ENCODE results near the gene FZD1.
"Not testable (repeated sequence)": the region's sequence is repeated elsewhere in the genome, so short reads cannot be mapped to it uniquely, and the experiment has no call there.

FZD1 gene

DNA sequence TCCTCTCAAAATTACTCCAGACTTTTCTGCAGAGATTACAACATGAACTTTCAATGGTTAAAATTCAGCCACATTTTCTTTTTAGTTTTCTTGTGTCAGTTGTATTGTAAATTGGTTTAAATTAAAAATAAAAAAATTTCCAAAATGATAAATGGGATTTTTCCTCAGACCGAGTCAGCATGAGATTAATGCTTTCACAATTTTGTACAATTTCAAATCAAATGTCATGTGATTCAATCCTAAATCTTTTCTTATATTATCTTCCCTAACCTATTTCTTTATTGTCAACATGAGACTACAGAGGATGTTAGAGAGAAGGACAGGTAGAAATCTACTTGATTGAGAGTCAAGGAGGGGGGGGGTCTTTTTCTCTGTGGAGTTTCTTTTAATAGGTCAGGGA is 33.7 kb downstream of the FZD1 start:
- DNase-seq, result no peak

DNA sequence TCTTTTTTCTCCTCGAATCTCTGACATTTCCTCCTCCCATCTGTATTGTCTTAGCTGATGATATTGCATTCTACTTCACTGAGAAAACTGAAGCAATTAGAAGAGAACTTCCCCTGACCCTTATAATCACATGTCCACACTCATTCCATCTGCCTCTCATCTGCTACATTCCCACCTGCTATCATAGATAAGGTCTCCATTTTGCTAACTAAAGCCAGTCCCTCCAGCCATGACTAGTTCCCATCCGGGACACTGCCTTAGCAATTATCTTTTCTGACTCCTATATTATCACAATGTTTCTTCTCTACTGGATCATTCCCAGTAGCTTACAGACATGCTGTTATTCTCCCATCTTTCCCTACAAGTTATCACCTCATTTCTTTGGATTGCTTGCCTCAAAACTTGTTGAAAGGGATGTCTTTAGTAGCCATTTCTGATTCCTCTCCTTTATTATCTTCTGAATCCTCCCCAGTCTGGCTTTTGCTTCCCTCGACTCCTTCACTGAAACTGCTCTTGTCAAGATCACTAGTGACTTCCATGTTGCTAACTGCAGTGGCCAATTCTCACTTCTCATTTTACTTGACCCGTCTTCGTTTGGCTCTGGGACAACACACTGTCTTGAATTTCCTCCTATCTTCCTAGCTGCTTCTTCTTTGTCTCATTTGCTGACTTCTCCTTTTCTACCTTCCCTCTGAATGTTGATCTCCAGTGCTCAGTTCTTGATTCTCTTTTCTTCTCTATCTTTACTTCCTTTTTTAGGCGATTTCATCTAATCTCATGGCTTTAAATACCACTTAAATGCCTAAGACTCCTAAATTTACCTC is 35.9 kb downstream of the FZD1 start:
- no peak for DNase-seq

DNA sequence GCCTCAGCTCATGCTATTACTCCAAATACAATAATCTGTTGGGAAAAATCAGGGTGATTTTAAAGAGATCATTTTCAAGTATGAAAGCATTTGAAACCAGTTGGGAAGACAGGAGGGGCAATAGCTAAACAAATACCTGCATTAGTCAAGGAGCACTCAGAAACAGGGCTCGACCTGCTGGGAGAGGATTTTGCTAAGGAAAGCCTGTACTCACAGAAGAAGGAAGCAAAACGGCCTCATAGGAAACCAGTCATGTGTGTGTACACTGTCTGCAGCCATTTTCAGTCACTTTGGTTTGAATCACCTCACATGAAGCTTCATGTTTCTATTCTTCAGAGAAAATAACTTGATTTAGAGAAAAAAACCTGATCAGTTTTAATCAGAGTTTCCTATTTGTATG is 38.6 kb downstream of the FZD1 start:
- DNase-seq, result no peak

GRCh38 chr7:91306266-91306665 is 42.0 kb downstream of the FZD1 start:
- DNase-seq, result no peak

DNA sequence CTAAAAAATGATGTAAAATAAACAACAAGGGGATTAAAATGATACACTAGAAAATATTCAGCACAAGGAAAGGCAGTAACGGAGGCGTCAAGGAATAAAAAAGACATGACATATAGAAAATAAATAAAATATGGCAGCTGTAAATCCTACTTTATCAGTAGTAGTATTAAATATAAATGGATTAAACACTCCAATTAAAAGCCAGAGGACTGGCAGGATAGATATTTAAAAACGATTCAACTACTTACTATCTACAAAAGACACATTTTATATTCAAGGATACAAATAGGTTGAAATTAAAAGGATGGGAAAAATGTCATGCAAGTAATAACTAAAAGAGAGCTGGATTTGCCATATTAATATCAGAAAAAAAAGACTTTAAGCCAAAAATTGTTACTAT is 43.2 kb downstream of the FZD1 start:
- no peak for DNase-seq

- not testable (repeated sequence) for DNase-seq
These were observed 44.0 kb downstream of the FZD1 start for GRCh38 chr7:91308191-91308590.

- peak; percentile 19 for DNase-seq
These were observed 46.7 kb downstream of the FZD1 start for GRCh38 chr7:91310830-91311460.

- no peak for DNase-seq
These were observed 47.6 kb downstream of the FZD1 start for GRCh38 chr7:91311839-91312238.

GRCh38 chr7:91313113-91313512 is 48.9 kb downstream of the FZD1 start:
- no peak for DNase-seq

DNA sequence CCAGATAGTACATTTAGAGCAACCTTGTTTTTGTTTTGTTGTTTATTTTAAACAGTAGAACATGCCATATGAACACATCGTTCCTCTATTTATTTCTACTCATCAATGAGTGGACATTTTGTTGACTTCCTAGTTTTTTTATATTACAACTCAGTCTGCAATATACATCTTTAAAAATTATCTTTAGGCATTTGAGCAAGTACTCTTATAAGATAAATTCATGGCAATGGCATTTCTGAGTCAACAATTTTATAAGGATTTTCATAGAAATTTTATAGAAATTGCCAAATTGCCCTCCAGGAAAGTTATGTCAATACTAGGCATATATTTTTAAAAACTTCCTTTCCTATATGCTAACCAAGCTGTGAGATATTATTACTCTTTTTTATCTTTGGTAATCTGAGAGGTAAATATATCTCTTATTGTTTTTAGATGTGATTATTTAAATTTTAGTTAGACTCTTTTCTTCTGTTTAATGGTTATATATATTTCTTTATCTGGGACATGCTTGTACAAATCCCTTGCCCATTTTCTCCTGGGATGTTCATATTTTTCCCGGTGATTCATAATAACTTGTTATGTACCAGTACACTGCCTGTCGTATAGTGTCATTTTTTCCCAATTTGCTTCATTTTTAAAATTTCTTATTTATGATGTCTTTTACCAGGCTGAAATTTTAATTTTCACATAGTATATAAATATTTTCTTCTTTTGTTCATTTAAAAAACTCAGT is 50.5 kb downstream of the FZD1 start:
- peak; percentile 38 for DNase-seq

GRCh38 chr7:91316426-91316825 is 52.2 kb downstream of the FZD1 start:
- DNase-seq, result no peak

GRCh38 chr7:91319351-91319750 is 55.1 kb downstream of the FZD1 start:
- DNase-seq, result no peak

DNA sequence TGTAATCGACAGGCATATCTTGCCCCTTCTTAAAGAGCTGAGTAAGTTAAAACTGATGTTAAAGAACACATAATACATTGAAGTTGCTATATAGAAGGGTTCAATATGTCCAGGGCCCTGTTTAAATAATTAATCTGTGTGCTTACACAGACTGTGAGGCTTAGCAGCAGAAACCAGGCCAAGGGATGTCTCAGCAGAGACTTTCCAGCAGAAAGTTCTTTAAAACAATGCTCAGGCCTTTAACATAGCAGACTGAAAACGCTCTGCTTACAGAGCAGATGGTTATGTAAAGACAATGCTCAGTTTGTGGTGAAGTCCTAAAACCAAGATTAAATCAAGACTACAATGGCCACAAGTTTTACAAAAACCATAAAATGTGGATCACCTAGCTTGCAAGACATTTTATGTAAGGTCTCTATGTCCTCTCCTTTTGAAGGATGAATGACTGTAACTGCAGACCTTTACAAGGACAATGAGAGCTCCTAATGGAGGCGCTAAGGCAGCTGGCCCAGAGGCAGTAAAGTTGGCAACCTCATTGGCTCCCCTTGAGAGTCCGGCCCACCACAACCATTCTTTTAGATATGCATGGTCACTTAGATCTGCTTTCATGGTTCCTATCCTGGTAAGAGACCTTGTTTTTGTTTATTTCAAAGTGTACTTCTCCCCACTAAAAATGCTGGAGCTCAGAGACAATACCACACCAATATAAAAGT is 56.3 kb downstream of the FZD1 start:
- no peak for DNase-seq
